ENCODE results near the gene COX17.
"Not testable (repeated sequence)": the region's sequence is repeated elsewhere in the genome, so short reads cannot be mapped to it uniquely, and the experiment has no call there.

COX17 gene, protein sequence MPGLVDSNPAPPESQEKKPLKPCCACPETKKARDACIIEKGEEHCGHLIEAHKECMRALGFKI

DNA sequence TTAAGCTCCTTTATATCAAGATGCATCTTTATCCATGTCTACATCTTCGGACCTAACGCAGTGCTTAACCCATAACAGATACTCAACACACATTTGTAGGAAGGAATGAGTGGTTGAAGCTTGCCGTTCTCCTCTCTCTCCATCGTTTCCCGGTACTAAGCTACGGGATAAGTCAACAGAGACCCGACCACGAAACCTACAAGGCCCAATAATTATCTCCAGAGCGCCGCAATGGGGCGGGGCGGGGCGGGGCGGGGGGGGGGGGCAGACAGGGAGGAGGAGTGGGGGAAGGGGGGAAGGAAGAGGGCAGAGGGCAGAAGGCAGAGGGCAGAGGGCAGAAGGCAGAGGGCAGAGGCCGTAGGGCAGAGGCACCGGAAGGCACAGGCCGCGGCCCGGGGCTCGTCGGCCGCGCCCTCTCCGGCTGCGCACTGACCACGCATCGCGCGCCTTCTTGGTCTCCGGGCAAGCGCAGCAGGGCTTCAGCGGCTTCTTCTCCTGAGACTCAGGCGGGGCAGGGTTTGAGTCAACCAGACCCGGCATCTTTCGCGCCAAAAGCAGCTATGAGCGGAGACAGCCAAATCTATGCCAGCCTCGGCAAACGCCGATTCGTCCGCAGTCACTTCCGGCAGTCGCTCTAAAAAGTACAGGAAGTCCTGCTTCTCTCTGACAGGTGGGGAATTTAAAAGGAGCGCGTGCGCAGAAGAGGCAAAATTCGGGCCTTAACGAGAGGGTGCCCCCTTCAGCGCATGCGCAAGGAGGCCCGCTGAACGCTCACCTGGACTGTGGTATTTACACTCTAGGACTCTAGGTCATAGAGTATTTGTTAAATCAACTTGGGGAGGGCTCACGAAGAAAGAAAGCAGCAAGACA lies at the start of gene COX17:
Gene COX17, minus strand, starts transcription at position 636 of the 870 bp plus-strand sequence. Its CDS starts 96 bp downstream, at position 540.
- H3K4me3 ChIP-seq, result peak within 1 kb of the TSS; percentile 53 to 80 (median 68)
- H3K27ac ChIP-seq, result peak within 1 kb of the TSS; percentile 38 to 94 (median 92)

DNA sequence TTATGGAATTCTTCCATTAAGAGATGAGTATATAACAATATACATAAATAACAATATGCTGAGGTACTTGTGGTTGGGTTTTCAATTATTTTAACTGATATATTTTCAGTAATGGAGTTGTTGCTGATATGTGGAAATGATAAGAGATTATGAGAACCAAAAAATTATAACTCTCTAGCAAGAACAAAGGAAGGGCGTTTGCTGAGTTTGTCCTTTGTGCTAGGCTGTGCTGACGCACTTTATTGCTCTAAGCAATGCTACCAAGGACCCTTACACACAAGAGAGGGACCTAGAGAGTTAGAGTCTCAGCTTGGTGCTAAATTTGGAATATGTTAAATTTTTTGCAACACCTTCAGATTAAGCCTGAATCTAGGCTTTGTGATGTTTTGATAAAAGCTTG lies 49.7 kb upstream of the COX17 start:
- H3K4me3 ChIP-seq, result no peak overlapping the region
- no peak overlapping the region for H3K27ac ChIP-seq

DNA sequence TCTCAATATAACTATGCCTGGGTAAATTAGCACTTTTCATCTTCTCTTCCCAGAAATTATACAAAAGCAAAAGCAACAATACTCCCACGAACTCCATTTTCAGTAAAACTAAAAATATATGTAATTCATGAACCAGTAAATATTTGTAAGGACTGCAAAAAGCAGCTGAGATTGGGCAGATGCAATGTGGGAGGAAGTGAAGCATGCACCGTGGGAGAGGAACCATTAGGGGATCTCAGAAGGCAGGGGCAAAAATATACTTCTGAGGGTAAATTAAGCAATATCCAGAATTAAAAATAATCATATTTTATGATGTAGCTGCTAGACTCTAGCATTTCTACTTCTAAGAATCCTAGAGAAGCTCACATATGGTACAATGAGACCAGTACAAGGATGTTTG lies 45.8 kb upstream of the COX17 start:
- Histone ChIP-seq H3K27ac (no peak overlapping the region), H3K4me3 (no peak overlapping the region)

DNA sequence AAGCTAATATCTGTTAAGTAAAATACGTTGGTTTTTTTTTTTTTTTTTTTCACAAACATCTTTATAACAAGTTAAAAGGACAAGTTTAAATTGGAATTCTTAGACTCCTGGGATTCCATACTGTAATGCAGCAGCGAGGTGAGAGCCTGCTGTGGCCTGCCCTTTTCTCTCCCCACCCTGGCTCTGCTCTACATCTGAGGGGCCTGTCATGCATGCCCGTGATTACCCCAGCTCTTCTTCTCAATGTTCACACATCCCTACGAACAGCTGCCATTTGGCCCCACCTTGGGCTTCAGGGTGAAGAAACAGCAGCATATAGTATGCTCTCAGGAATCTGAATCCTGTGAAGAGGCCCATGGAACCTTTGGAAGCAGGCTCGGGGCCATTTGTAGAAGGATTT lies 40.3 kb upstream of the COX17 start:
- Histone ChIP-seq H3K27ac (no peak overlapping the region), H3K4me3 (no peak overlapping the region)

DNA sequence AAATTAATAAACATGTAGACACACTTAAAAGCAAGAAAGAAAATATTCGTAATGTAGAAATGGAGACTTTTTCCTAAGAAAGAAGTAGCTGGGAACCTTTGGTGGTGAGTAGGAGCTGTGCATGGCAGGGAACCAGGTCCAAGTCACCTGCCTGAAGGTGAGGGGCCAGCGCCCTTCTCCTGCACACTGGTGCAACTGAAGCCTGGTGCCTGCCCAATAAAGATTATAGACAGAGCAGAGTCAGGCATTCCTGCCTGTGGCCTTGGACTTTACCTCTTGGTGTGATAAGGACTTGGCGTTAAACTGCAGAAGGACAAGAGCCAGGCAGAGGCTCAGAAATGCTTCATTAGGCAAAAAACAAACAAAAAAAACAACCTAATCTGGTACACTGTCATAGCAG lies 39.8 kb upstream of the COX17 start:
- H3K27ac ChIP-seq, result no peak overlapping the region
- no peak overlapping the region for H3K4me3 ChIP-seq

DNA sequence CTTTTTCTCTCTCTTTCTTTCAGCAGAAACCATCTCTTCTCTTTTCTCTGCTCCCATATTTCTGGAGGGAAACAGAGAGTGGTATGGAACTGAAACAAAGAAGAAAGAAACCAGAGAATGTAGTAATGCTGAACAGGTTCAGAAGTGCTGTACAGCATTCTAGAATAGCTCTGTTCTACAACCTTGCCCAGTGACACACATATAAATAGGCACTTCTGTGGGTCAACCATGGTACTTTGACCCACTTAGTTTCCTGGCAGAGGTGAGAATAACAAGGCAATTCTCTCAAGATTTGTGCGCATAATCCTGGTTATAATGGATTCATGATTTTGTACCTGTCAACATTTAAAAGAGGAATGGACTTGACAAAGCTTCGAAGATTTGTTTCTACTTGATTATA lies 37.9 kb upstream of the COX17 start:
- H3K27ac ChIP-seq, result no peak overlapping the region
- H3K4me3 ChIP-seq, result no peak overlapping the region

DNA sequence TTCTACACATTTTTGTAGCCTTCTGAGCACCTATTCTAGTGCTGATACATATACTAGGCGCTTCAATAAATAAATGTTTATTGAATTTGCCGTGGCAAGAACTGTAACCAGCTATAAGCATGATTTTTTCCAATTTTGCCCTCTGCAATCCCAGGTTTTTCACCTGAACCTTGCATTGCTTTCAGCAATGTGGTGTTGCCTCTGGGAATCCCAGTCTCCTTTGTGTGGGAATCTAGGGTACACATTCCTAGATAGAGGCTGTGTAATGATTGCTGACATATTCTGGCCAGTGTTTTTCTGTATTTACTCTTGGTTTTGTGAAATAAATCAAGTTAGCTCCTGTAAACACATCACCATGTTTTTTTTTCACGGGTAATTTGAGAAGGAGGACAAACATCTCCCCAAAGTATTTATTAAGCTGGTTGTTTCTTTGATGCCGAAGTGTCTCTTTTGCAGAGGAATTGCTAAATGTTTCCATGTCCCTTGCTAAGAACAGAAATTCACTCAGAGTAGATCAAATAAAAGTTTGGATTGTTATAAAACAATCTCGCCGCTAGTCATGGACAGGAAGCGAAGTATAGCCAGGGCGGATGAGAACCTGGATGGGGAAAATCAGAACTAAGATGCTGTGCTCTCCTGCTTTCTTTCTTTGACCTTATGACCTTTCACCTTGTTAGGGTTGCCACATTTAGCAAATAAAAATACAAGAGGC lies 26.8 kb upstream of the COX17 start:
- Histone ChIP-seq H3K27ac (no peak overlapping the region), H3K4me3 (no peak overlapping the region)

DNA sequence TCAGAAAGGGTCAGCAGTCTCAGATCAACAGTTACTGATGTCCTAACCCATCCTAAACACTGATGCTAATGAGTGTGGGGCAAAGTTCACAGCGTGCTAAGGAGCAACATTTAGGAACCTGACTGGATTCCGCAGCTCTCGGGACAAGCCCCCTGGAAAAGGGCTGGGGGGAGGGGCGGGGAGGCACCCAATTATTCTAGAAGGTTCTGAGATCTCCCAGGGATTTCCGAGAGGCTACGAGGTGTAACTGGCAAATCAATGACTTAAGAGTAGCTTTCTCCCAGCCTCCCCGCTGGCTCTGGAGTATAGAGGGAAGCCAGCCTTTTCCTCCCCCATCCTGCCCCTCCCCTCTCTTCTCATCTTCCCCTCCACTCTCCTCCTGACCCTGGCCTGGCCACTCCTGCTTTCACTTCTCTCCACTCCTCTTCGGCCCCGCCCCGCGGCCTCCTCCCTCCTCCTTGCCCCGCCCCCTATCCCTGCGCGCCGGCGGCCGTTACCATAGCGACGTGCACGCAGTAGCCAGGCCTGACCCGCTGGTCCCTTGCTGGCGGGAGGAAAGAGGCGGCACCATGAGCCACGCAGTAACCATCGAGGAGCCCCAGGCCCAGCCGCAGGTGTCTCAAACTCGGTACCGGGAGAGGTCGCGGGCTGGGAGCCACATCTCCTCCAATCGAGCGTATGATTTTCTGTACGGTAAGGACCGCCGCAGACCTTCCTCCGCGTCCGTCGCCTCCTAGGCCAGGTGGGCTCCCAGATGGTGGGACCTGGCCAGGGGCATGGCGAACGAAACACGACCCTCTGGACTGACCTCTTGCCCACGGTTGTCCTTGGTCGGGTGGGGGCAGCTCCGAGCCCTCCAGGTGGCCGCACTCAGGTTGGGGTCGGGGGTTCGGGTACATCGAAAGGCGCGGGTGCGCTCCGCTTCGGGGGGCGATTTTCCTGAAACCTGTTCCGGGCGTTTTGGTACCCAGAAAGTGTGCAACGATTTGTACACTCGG lies 25.6 kb upstream of the COX17 start, which contains the start of gene CFAP91:
Gene CFAP91, plus strand, starts transcription at position 493 of the 998 bp plus-strand sequence. Its CDS starts 77 bp downstream, at position 570.
- Histone ChIP-seq H3K4me3 (peak within 1 kb of the TSS; percentile 31 to 58 (median 47)), H3K27ac (peak within 1 kb of the TSS in 4 of 21 experiments; percentile 17 to 67 (median 56))

DNA sequence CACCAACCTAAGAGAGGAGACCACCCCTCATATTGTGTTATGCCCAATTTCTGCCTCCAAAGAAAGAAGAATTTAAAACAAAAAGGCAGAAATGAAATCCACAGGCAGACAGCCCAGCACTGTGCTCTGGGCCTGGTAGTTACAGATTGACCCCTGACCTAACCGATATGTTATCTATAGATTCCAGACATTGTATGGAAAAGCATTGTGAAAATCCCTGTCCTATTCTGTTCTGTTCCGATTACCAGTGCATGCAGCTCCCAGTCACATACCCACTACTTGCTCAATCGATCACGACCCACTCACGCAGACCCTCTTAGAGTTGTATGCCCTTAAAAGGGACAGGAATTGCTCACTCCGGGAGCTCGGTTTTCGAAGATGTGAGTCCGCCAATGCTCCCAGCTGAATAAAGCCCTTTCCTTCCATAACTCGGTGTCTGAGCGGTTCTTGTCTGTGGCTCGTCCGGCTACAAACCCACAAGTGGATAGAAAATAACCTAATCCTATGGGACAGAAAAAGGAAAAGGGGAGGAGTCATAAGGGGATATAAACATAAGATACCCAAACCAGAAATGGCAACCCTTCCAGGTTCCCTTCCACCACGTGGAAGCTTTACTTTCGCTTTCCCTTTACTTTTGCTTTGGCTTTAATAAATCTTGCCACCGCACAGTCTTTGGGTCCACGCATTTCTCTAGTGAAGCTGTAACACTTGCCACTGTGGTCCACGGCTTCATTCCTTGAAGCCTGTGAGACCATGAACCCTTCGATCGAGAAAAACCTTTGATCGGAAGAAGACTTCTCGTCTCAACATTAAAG lies 23.9 kb upstream of the COX17 start:
- no peak overlapping the region for H3K4me3 ChIP-seq
- H3K27ac ChIP-seq, result peak overlapping the region in 2 of 21 experiments; percentile 45 to 75

DNA sequence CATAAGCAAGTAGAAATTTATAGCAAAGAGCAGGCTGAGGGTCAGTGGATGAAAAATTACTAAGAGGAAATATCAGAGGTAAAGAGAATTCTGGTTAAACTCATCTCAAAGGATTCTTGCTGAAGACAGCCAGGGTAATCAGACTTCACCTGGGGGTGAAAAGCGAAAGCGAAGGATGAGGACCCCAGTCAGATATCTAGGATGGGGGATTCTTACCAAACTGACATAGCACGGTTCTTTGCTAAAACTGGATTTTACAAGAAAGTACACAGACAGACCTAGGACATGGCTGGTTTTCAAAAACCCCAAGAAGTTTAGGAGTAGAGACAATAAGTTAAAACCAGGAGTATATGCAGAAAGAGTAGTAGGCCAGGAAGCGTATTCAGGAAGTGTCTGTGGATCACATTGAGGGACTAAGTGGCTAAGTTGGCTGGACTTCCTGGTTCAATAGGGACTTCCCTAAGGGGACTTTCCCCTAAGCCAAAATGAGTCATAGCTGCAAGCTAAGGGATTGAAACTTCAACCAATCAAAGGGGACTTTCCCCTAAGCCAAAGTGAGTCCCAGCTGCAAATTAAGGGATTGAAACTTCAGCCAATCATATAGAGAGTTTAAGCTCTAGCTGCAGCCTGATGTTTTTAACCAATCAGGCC lies 23.2 kb upstream of the COX17 start:
- Histone ChIP-seq H3K4me3 (no peak overlapping the region), H3K27ac (peak overlapping the region in 3 of 21 experiments; percentile 34 to 75 (median 45))

DNA sequence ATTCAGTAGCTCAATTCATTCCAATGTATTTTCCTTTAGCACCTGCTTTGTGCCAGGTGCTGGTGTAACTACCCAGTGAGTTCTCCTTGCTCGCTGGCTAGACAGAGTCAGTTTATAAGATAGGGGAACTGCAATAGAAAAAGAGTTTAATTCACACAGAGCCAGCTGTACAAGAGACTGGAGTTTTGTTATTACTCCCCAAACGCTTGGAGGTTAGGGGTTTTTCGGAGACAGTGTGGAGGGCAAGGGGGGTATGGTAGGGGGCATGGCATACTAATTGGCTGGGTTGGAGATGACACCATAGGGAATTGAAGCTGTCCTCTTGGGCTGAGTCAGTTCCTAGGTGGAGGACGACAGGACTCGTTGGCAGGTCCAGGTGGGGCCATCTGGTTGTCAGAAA lies 20.2 kb upstream of the COX17 start:
- H3K4me3 ChIP-seq, result no peak overlapping the region
- H3K27ac ChIP-seq, result no peak overlapping the region

DNA sequence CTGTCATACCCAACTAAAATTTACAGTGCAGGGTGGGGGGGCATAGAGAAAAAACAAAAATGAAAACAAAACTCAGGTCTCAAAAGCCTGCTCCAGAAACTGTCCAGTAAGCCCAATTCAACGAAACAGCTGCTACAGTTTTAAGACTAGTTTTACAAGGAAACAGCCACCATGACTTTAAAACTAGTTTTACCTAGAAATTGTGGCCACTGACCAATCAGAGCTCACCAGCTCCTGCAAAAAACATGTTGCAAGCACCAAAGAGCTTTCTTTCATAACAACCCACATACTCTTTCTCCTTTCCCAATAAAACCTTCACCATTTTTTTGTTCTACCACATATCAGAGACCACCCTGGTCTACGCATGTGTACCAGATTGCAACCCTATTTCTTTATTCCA lies 18.3 kb upstream of the COX17 start:
- no peak overlapping the region for H3K4me3 ChIP-seq
- no peak overlapping the region for H3K27ac ChIP-seq

DNA sequence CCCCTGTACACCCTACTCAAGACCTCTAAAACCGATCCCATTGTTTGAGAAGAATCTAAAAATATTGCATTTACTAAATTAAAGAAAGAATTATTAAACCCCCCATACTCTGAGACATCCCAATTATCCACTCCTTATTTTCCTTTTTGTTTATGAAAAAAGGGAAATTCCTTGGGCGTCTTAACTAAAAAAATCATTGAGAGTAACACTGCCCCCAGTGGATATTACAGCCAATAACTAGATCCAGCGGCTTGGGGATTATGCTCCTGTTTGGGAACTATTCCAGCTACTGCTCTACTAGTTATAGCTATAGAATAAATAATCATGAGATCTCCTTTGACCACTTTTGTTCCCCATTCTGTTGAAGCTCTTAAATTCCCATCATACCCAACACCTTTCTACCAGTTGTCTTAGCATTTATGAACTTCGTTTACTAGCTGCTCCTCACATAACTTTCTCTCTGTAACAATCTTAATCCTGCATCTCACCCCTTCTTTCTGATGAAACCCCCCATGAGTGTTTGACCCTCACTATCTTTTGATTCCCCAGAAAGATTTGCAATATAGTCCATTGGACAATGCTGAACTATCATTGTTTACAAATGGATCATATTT lies 12.9 kb upstream of the COX17 start:
- H3K27ac ChIP-seq, result no peak overlapping the region
- no peak overlapping the region for H3K4me3 ChIP-seq

DNA sequence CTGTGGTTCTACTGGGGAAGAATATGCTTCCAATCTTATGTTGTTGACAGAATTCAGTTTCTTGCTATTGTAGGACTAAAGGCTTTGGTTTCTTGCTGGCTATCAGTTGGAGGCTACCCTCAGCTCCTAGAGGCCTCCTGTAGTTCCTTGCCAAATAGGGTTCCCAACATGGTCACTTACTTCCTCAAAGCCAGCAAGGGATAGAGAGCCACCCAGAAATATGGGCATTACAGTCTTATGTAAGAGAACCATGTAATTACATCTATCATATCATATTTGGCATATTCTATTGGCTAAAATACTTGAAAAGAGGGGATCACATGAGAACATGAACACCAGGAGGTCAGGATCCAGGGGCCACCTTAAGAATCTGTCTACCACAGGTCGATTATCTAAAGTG lies 6.2 kb upstream of the COX17 start:
- Histone ChIP-seq H3K27ac (no peak overlapping the region), H3K4me3 (no peak overlapping the region)

DNA sequence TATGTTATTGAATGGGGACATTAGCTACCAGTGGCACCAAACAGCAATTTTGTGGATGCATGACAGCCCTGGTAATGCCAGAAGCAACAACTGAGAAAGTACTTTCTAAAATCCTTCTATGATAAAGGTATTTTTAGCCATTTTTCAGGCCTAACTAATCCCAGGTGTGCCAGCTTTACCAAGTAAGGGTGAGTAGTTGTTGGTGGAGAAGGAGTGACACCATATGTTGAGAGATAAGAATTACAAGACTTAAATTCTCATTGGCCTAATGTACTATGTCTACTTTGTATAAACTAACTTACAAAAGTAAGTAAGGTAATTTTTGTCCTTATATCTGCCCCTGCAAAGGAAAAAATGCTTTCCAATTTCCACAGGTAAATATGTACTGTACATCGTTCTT lies 4.1 kb upstream of the COX17 start:
- Histone ChIP-seq H3K27ac (no peak overlapping the region), H3K4me3 (no peak overlapping the region)

DNA sequence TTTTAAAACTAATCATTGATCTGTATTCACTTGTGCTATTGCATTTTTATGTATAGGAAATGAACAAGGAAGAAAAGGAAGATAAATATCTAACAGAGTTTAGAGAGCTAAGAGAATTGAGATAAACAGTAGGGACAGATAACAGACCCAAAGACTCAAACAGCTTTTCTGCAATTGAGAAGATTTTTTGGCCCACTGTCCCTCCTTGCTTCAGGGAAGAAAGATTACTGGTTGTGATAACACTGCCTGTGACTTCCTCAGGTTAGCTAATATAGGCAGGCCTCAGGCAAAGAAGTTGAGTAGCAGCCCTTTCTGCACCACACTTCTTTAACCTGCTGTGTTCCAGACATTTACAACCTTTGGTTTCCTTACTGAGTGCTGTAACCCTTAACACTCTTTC lies 2.7 kb upstream of the COX17 start:
- no peak overlapping the region for H3K27ac ChIP-seq

DNA sequence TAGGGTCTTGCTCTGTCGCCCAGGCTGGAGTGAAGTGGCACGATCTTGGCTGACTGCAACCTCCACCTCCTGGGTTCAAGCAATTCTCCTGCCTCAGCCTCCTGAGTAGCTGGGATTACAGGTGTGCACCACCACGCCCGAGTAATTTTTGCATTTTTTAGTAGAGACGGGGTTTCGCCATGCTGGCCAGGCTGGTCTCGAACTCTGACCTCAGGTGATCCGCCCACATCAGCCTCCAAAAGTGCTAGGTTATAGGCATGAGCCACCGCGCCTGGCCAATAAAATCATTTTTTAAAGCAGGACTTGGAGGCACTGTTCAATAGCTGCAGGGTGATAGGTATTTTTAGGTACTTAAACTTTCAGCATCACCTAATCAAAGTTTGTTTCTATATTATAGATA lies 1.0 kb upstream of the COX17 start:
- not testable (repeated sequence) for H3K4me3 ChIP-seq
- peak overlapping the region in 6 of 21 experiments; percentile 89 to 93 (median 93) for H3K27ac ChIP-seq

More for the DNA sequence above, 2.7 kb upstream of the COX17 start:
- H3K4me3 ChIP-seq, result no peak overlapping the region

DNA sequence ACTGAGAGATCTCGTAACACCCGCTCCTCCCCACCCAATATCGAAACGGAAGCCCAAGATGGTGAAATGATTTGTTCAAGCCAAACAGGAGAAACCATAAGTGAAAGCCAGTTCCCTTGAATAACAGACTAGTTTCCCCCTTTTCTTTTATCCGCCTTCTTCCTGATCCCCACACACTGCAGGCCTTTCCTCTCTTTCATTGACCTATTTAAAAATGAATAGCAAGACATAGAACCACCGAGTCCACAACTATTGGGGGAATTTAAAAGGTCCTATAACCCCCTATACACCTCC lies 382 bp upstream of the COX17 start:
- Histone ChIP-seq H3K4me3 (peak overlapping the region; percentile 53 to 80 (median 68)), H3K27ac (peak overlapping the region; percentile 37 to 94 (median 92))
